ENCODE data around the gene PSTPIP1.
"Not testable (repeated sequence)": the region's sequence is repeated elsewhere in the genome, so short reads cannot be mapped to it uniquely, and the experiment has no call there.

Gene PSTPIP1

DNA sequence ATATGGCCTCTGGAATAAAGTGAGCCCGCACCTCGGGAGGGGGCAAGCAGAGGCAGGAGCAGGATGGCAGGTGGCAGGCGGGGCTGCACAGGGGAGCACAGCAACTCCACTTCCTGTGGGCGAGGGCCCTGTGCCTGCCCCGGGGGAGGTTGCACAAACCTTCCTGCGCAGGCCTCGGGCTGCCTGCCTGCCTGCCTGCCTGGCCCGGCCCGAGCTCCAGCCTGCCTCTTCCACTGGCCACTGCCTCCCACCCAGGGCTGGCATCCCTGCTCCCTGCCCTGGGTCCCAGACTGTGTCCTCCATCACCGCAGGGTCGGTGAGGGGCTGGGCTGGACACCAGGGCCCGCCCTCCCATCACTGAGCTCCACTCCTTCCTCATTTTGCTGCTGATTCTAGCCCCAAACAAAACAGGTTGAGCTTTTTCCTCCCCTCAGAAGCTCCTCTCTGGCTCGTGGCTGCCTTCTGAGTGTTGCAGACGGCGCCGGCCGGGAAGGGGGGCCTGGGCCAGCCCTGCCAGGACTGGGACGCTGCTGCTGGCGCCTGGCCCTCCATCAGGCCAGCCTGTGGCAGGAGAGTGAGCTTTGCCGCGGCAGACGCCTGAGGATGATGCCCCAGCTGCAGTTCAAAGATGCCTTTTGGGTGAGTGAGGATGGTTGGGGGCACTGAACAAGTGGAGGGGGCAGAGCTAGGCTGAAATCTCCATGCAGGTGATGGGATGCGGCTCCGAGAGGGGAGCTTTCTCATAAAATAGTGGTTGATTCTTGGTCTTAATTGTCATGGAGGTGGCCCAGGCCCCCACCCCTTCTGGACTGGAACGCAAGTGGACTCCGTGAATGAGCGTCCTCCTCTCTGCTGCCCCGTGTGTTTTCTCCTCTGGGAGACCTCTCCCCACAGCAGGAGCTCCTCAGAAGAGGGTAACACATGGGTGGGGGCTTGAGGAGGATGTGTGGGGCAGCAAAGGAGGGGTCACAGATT, at the start of gene PSTPIP1:
Gene PSTPIP1, plus strand, starts transcription at position 156 of the 975 bp plus-strand sequence. Its CDS starts 448 bp downstream, at position 604.
- DNase-seq: peak; percentile 88

DNA sequence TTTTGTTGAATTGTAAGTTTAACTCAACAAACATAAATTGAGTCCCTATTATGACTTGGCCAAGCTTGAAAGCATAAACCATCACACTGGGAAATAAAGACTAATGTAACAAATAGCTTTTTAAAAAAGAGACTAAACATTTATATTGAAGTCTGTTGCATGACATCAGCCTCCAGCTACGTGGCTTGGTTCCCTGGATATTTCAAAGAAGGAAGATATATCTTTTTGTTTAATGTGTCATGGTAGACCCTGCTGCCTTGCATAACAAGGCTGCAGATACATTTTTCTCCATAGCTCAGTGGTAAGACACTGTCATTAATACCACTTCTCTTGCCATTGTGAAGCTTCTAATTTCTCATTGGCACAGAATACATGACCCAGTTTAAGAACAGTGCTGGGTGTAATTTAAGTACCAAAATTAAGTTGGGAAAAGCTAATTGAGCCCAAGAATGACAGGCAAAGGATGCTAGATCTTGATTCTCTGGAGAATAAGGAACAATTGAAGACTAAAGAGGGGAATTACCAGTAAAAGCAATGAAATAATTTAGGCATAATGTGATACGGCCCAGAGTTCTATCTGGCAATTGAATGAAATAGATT, 49.3 kb upstream of the PSTPIP1 start:
- DNase-seq: no peak

DNA sequence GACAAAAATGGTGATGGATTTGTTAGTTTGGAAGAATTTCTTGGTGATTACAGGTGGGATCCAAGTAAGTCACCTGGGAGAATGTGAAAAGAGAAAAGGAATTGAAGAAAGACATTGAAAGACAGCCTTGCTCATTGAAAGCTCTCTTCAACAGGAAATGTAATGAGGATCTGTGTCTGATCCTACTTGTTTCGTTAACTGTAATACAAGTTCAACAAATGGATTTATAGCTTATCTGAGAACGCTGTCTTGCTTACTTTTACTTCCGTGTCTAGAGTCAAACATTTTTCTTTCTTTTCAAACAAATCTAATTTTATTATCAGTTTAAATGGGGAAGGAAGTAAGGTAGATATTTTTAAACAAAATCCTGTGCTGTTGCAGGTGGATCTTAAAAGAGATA, 47.5 kb upstream of the PSTPIP1 start:
- no peak for DNase-seq

DNA sequence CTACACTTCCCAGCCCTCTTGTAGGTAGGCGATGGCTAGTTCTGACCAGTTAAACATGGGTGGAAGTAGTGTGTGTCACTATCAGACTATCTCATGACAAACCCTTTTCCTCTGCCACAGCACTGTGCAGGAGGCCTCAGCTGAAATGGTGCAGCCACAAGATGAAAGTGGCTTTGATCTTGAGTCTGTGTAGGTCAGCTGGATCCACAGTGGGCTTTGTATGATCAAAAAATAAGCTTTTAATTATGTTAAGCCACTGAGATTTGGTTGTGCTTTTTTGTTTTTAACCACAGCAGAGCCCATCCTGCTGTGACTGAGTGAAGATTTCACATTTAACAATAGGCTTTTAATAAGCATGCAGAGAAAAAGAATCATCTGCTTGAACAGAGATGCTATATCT, 43.7 kb upstream of the PSTPIP1 start:
- no peak for DNase-seq

DNA sequence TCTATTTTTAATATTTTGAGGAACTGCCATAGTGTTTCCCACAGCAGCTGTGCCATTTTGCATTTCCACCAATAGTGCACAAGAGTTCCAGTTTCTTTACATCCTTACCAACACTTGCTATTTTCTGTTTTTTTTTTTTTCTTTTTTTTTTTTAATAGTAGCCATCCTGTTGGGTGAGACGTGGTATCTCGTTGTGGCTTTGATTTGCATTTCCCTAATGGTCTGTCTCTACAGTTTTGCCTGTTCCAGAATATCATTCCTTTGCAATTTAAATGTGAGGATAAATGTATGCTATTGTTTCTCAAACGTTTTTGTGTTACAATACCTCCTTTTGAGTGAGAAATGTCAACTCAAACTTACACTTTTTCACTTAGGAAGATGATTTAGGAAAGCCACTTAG, 41.0 kb upstream of the PSTPIP1 start:
- no peak for DNase-seq

DNA sequence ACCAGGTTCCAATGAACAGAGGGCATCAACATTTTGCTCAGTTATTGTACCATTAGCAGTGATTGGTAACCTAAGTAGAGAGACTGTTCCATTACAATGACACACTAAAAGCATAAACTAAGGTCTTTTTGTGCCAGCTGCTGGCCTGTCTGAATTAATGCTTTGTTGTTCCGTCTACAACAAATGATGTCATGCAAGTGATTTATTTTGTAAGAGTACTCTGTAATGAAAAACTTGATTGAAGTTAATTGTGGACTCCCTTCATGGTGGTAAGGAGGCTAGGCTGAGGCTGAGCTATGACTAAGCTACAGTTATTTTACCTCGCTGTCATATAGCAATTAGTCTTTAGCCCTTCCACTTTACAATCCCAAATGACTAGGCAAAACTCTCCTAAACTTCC, 40.2 kb upstream of the PSTPIP1 start:
- DNase-seq: no peak

DNA sequence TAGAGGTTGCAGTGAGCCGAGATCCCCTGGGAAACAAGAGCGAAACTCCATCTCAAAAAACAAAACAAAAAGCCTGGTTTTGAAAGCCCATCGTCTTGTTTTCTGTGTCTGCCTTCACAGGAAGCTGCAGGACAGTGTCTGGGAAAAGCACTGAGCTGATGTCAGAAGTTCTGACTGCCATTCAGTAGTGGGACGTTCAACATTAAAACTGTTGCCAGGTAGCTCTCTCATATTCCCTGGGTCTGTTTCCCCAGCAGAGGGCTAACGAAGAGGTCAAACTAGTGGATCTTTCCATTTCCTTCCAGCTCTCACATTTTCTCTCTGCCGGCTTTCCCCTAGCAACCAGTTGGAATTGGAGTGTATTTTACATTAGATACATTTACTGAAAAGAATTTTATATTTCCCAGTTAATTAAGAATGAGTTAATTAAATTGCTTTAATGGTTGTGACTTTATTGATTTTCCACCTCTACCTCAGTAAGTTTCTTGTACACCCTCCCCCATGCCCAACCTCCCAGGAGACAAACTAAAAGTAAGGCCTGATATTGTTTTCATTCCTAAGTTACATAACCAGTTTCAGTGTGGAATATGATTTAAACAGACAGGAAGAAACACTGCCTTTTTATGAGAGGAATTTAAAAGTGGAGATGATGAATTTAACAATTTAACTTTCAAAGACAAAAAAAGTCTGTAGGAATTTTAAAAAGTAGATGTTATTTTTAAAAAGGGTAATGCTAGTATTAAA, 33.5 kb upstream of the PSTPIP1 start:
- no peak for DNase-seq

DNA sequence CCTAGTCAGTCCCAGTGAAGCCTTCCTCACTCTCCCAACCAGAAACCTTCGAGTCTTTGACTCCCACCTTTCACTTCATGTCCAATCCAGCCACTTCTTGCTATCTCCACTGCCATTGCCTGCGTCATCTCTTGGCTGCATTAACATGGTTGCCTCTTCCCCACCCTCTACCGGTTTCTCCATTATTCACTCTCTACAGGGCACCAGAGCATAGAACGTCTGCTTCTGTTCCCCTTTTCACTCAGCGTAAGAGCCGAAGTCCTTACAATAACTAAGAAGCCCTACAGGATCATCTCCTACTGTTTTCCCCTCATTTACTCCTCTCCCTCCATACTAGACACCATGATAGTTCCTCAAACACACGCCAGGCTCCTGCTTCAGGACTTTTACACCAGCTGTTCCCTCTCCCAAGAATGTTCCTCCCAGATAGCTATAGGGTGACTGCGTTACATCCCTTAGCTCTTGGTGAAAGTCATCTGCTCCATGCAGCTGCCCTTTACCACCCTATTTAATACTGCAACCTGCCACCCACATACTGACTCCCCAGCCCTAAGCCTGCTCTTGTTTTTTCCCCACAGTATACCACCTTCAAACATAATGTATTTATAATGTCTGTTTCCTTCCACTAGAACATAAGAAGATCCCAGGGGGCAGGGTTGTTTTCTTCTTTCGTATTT, 32.5 kb upstream of the PSTPIP1 start:
- no peak for DNase-seq

DNA sequence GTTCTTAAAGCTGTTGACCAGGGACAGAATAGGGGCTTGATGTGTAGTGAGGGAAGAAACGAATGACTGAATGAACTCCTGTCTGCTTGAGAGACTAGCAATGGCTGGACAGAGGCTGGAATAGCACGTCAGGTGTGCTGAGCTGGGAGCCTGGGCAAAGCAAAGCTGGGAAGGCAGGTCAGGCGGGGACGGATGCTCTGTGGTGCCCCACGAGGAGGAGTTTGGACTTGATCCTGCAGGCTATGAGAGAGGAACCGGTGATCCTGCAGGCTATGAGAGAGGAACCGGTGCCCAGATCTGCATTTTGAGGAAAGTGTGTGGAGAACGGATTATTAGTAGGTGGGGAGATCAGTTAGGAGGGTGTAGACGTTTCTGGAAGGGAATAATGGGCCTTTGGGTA, 31.3 kb upstream of the PSTPIP1 start:
- no peak for DNase-seq

DNA sequence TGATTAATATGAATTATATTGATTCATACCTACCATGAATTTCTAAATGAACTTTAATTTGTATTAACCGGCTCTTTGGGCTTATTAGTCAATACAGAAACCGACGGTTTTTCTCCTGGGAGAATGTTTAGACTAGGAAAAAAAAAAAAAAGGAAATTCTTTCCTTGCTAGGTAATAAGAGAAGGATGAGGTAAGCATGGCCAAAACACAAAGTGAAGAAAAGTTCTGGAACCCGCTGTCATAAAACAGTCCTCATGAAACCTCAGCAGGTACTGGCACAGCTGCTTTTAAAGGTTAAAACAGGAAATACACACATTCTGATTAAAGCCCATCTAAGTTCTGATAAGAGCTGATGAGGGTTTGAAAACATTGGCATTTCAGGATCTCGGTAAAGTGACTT, 30.8 kb upstream of the PSTPIP1 start:
- no peak for DNase-seq

DNA sequence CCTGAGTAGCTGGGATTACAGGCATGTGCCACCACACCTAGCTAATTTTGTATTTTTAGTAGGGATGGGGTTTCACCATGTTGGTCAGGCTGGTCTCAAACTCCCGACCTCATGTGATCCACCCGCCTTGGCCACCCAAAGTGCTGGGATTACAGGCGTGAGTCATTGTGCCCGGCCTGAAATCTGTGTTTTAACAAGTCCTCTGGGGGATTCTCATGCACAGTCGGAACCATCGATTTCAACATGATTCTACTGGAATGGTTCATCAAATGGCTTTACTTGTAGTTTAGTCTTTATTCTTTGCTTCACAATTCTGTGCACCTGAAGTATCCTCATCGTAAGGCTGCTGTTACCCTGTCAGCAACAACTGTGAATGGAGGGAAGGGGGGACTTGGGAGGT, 28.9 kb upstream of the PSTPIP1 start:
- DNase-seq: not testable (repeated sequence)

DNA sequence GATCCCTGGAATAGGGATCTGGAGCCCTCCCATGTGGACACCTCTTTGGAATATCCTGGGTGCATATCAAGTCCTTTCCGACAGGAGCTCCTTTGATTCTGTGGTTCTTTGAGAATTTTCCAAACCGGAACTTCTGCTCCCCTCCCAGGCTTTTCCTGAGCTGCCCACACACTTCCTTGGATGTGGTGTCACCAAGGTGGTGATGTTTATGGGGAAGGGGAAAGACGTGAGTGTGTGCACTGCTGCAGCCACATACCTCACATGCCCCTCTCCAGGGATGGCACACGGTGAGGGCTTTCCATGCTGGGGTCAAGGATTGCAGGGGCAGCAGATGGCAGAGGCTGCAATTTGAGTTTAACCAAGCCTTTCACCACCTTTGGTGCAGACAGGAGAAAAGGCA, 27.9 kb upstream of the PSTPIP1 start:
- DNase-seq: no peak

DNA sequence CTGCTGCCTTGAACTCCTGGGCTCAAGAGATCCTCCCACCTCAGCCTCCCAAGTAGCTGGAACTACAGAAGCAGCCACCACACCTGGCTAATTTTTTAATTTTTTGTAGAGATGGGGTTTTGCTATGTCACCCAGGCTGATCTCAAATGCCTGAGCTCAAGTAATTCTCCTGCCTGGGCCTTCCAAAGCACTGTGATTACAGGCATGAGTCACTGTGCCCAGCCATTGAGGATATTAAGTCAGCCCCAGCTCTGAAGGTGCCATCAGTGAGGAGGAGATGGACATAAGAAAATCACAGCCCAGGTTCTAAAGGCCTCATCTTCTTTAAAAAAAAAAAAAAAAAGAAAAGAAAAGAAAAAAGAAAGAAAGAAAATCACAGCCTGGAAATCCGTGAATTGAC, 26.6 kb upstream of the PSTPIP1 start:
- no peak for DNase-seq

DNA sequence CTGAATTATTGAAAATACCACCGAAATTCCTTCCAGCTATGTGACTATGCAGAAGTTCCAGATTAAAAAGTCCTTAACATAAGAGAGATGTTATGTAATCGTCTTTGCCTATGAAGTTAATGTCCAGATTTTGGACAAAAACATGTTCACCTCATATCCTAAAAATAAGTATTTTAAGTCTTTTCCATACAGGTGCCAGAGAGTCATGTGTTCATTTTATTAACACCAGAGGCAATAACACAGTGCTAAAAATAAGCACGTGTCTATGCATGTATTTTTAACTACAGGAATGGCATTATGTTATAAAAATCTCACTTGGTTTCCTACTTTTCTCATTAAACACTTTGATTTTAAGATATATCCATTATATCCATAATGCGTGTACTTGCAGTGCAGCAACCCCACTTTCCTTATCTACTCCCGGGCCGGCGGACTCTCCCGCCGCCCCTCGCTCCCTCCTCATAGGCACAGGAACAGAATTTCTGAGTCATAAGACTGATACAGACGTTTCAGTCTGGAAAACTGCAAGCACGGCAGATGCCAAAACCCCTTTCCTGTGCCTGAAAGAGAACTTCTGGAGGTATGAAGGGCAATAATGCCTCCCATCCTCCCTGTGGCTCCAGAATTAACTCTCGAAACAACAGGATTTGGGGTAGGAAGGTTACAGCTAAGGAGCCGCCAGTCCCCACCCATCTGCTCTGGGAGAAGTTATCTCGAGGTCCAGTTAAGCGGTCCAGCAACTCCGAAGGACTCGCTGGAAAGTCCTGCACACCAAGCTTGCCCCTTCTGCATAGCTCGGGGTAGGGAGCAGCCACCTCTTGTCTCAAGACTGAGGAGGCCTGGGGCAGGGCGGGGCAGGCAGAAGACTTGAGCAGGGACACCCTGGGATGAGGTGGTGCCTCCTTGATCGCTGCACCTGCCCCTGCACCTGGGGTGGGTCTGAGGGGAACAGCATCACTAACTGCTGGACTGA, 22.3 kb upstream of the PSTPIP1 start:
- no peak for DNase-seq

DNA sequence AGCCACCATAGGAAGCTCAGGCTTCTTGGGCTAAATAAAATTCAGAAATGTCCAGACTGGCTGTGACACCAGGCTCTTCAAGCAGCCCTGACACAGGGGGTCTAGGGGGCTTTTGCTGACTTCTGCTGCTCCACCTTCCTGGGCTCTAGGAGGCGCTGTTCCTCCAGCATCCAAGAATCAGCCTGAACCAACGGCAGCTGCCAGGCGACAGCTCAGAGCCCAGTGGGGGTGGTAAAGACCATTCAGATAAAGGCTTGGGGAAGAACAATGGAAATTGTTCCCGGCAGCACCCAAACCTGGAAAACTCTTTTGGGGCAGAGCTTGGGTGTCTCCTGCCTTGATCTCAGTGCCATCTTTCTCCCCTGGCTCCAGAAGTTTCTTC, 21.6 kb upstream of the PSTPIP1 start:
- peak; percentile 86 for DNase-seq

DNA sequence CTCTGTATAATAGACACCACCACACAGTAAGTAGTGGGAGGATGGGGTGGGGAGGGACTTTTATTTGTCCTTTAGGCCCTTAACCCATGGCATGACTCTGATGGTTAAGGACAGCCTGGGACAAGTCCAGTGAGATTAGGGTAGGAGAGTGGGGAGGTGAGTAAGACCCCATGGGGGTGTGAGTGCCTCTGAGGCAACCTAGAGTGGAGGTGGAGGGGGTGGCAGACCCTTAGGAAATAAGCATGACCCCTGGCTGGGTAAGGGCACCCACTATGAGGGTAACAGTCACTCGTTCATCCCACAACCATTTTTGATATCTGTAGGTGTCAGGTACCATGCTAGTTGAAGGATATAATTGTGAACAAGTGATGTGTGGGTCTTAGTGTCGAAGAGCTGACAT, 21.0 kb upstream of the PSTPIP1 start:
- no peak for DNase-seq

DNA sequence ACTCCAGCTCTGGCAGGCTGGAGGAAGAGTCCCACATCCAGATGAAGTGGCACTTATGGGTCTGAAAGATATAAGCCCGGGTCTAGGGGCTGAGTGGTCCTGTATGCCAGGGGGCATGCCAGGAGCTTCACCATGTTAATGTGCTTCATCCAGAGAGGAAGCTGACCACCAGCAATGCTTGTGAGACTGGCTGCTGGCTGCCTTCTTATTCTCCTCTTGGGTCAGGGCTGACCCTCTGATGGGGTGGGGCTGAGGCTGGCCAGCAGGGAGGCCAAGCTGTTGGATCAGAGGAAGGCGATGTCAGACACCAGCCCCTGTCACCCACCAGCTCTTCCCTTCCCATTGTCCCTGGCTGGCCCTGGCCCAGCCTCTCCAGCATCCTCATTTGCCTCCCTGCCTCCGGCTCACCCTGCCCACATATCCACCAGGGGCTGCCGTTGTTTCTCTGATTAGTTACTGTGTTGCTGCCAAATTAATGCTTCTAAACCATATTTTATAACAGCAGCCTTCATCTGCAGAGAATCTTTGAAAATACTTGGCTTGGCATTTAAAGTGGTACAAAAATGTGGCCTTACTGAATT, 20.4 kb upstream of the PSTPIP1 start:
- DNase-seq: no peak

DNA sequence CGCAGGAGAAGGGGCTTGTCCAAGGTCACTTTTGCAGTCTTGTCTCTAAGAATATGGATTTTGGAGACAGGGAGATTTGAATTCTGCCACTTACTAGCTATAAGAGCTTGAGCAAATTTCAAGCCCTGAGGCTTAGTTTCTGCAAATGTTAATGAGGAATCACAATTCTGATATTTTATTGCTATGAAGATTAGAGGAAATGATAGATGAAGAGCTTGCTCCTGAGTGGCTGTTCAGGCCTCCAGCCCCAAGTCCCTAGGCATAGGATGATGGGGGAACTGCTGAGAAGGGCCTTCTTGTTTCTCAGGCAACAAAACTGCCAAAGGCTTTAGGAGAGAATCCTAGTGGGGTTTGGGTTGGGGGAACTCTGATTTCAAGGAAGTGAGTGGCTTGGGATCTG, 18.8 kb upstream of the PSTPIP1 start:
- no peak for DNase-seq

DNA sequence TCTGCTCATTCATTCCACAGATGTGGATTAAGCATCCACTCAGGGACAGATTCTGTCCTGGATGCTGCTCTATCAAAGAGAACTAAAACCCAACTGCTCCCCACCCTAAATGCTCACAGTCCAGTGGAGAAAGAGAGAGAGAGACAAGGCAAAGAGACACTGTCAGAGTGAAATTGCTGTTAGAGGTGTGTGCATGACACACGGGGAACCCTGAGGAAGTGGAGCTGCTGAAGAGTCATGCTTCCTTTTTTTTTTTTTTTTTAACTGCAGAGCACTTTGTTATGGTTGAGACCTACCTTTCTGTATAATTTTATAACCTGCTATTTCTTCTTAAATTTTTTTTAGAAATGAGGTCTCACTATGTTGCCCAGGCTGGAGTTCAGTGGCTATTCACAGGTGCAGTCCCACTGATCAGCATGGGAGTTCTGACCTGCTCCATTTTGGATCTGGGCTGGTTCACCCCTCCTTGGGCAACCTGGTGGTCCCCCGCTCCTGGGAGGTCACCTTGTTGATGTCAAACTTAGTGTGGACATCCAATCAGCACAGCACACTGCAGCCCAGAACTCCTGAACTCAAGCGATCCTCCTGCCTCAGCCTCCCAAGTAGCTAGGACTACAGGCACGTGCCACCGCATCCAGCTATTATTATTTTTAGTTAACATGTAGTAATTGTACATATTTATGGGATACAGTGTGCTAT, 18.2 kb upstream of the PSTPIP1 start:
- peak; percentile 54 for DNase-seq

DNA sequence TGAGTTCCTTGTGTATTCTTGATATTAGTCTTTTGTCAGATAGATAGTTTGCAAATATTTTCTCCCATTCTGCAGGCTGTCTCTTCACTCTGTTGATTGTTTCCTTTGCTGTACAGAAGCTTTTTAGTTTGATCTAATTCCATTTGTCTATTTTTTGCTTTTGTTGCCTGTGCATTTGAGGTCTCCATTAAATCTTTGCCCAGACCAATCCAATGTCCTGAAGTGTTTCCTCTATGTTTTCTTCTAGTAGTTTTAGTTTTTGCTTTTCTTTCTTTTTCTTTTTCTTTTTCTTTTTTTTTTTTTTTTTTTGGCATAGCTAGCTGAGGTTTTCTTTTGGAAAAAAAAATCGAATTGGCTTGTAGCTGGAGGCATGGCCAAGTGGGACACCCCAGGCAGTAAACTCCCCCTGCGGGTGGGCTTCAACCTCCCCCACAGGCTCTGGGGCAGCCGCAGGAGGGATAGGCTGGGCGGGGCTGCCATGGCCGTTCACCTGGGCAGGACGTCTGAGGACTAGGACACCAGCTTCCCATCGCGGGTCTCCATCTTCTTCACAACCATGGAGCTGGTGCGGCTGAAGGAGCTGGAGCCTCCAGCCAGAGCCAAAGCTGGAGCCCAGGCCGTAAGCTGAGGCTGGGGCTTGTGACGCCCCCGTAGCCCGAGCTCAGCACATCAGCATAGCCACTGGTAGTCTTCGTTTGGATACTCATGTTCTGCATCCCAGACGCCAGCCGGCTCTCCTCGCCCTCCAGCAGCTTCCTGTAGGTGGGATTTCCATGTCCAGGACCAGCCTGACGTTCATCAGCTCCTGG, 16.2 kb upstream of the PSTPIP1 start:
- peak; percentile 33 for DNase-seq

All from activated CD8-positive, alpha-beta memory T cell treated with anti-CD3 and anti-CD28 coated beads for 24 hours (primary cell).